Tibial artery (tissue), 4 donors: ENCODE results near the gene RPL38.

Experiments
- DNase-seq, 2 donors: peaks; one replicate each; pipeline ENCODE4 v3.0.0-alpha.2; 2019
- H3K27ac ChIP-seq, 2 donors: fragments of 200-600 bp; sonication (generic) in 1 of 2; 1 replicate in 1 of 2; 2 replicates in 1 of 2; pipeline ENCODE4 v1.5.1; 2018 to 2019; ENCODE audit warnings: mild to moderate bottlenecking in 1 of 2
- H3K27me3 ChIP-seq, 2 donors: fragments of 200-600 bp; sonication (generic) in 1 of 2; one replicate each; pipeline versions ENCODE4 v1.5.1 to v1.6.0; 2016 to 2019
- H3K36me3 ChIP-seq, 3 donors: fragments of 200-600 bp; sonication (generic) in 2 of 3; one replicate each; pipeline ENCODE4 v1.5.1; 2016 to 2019; ENCODE audit warnings: mild to moderate bottlenecking in 2 of 3
- H3K4me1 ChIP-seq, 4 donors: fragments of 200-600 bp; sonication (generic) in 2 of 4; 1 replicate in 3 of 4; 2 replicates in 1 of 4; pipeline ENCODE4 v1.5.1; 2016 to 2019
- H3K4me3 ChIP-seq, 2 donors: fragments of 200-600 bp; sonication (generic) in 1 of 2; 1 replicate in 1 of 2; 2 replicates in 1 of 2; pipeline ENCODE4 v1.5.1; 2018 to 2019; ENCODE audit warnings: mild to moderate bottlenecking in 2 of 2
- H3K9me3 ChIP-seq, 3 donors: fragments of 200-600 bp; sonication (generic) in 1 of 3; one replicate each; pipeline ENCODE4 v1.5.1; 2016 to 2019
- intact Hi-C: fragments of 100-400 bp; cut with DNase I; formaldehyde crosslinking; loops from one replicate; pipeline ENCODE4 v1.15.0; 2023; ENCODE audit warnings: low total_unique reads
- TF ChIP-seq, protein P1 (sequence below), 2 experiments: fragments of 200-600 bp in 1 of 2; fragments of 450-650 bp in 1 of 2; IDR thresholded peaks; one replicate each; pipeline ENCODE4 v1.5.1; 2017 to 2019; ENCODE audit warnings: antibody characterized with exemption in 2 of 2, mild to moderate bottlenecking in 1 of 2, moderate library complexity in 1 of 2

The RPL38 gene

DNA sequence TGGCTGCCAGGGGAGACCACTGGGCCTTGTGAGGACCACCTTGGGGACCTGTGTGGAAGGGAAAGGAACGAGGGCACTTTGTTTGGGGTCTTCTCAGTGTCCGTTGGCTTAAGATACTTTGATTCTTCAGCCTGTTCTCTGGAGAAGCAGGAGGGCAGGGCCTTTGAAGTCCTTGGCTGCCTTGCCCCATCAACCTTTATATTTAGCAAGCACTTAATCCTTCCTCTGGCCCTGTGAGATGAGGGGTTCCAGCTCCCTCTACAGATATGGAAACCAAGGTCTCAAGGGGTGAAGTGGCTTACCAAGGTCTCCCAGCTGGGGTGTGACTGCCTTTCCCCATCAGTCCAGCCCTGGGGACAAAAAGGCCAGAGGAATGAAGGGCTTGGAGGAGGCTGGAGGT lies 38.4 kb downstream of the RPL38 start:
- H3K4me1 ChIP-seq: peaks cover 0 to 12% (median 0%) of the 10 kb centered on the region in 4 donors
- no peaks in the 10 kb centered on the region for H3K9me3 ChIP-seq
- TF ChIP-seq, protein P1, sequence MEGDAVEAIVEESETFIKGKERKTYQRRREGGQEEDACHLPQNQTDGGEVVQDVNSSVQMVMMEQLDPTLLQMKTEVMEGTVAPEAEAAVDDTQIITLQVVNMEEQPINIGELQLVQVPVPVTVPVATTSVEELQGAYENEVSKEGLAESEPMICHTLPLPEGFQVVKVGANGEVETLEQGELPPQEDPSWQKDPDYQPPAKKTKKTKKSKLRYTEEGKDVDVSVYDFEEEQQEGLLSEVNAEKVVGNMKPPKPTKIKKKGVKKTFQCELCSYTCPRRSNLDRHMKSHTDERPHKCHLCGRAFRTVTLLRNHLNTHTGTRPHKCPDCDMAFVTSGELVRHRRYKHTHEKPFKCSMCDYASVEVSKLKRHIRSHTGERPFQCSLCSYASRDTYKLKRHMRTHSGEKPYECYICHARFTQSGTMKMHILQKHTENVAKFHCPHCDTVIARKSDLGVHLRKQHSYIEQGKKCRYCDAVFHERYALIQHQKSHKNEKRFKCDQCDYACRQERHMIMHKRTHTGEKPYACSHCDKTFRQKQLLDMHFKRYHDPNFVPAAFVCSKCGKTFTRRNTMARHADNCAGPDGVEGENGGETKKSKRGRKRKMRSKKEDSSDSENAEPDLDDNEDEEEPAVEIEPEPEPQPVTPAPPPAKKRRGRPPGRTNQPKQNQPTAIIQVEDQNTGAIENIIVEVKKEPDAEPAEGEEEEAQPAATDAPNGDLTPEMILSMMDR (IDR thresholded peaks at IDR 0.05): no peak
- intact Hi-C loops: no loop called here
- H3K4me3 ChIP-seq: no peak overlapping the region
- no peaks in the 10 kb centered on the region for H3K27me3 ChIP-seq
- no peak for DNase-seq
- H3K27ac ChIP-seq: no peak overlapping the region
- peaks cover 0 to 33% (median 9%) of the 10 kb centered on the region in 3 donors for H3K36me3 ChIP-seq

DNA sequence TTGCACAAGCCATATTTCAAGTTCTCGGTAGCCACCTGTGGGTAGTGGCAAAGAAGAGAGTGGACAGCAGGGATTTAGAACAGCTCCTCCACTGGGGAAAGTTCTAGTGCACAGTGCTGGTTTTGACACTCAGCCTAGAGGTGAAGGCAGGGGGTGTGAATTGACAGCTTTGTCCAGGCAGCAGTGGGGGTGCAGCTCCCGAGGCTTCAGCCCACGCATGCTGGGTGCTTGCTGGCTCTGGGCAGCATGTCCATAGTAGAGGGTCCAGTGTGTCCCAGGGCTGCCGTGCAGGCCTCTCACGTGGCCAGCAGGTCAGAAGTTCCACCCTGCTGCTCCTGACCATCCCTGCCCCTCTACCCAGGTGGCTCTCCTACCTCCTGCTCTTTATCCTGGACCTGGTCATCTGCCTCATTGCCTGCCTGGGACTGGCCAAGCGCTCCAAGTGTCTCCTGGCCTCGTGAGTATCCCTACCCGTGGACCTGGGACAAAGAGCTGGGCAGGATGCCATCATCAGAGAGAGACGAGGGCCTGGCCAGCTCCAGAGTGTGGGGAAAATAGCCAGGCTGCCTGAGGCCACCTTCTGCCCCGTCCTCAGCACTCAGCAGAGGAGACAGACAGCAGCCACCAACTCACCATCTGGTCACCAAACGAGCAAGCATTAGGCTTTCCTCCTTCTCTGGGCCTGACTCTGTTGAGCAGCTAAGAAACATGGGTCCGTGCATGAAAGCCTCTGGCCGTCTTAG lies 39.7 kb downstream of the RPL38 start:
- Histone ChIP-seq H3K27me3 (no peaks in the 10 kb centered on the region), H3K9me3 (no peaks in the 10 kb centered on the region), H3K27ac (no peak overlapping the region), H3K4me3 (no peak overlapping the region), H3K4me1 (peaks cover 0 to 12% (median 0%) of the 10 kb centered on the region in 4 donors), H3K36me3 (peaks cover 0 to 23% (median 0%) of the 10 kb centered on the region in 3 donors)
- intact Hi-C loops: no loop called here
- no peak for DNase-seq
- TF ChIP-seq, protein P1 (IDR thresholded peaks at IDR 0.05): no peak

DNA sequence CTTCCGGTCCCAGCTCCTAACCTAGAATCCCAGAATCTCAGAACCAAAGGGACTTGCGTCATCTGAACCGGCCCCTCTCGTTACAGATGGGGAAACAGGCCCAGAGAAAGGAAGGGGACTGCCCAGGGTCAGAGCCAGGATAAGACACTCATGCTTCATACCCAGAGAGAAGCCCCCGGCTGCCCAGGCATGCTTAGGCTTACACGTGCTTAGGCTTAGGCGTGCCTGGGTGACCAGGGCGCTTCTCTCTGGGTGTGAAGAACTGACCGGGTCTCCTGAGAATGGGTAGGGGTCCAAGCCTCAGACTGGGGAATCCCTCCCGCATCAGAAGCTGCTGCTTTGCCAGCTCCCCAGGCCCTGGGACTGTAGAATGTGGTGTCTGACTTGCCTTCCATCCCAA lies 40.6 kb downstream of the RPL38 start:
- intact Hi-C loops: no loop called here
- DNase-seq: no peak

DNA sequence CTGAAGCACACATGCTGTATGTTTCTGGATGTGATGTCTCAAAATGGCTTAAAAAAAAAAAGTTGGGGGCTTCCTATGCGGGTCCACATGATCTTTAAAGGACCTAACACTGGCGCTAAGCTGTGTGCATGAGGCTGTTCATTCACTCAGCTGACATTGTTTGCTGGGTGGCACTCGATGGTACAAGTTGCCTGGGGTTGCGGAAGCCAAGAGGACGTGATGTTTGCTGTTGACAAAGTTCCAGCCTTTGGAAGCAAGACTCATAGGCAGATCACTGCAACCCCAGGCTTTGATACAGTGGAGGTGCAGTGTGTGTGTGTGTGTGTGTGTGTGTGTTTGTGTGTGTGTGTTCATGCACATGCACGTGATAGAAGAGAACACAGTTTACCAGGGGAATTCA lies 41.1 kb downstream of the RPL38 start:
- H3K27me3 ChIP-seq: no peaks in the 10 kb centered on the region
- intact Hi-C loops: no loop called here
- DNase-seq: no peak
- TF ChIP-seq, protein P1 (IDR thresholded peaks at IDR 0.05): no peak
- no peak overlapping the region for H3K27ac ChIP-seq
- H3K4me1 ChIP-seq: peaks cover 0 to 12% (median 0%) of the 10 kb centered on the region in 4 donors
- H3K36me3 ChIP-seq: peaks cover 0 to 34% (median 0%) of the 10 kb centered on the region in 3 donors
- H3K9me3 ChIP-seq: no peaks in the 10 kb centered on the region
- no peak overlapping the region for H3K4me3 ChIP-seq

More for the DNA sequence above, 40.6 kb downstream of the RPL38 start:
- Histone ChIP-seq H3K36me3 (peaks cover 0 to 31% (median 0%) of the 10 kb centered on the region in 3 donors), H3K27me3 (no peaks in the 10 kb centered on the region), H3K27ac (no peak overlapping the region), H3K4me3 (no peak overlapping the region), H3K4me1 (peaks cover 0 to 12% (median 0%) of the 10 kb centered on the region in 4 donors), H3K9me3 (no peaks in the 10 kb centered on the region)
- TF ChIP-seq, protein P1 (IDR thresholded peaks at IDR 0.05): no peak

DNA sequence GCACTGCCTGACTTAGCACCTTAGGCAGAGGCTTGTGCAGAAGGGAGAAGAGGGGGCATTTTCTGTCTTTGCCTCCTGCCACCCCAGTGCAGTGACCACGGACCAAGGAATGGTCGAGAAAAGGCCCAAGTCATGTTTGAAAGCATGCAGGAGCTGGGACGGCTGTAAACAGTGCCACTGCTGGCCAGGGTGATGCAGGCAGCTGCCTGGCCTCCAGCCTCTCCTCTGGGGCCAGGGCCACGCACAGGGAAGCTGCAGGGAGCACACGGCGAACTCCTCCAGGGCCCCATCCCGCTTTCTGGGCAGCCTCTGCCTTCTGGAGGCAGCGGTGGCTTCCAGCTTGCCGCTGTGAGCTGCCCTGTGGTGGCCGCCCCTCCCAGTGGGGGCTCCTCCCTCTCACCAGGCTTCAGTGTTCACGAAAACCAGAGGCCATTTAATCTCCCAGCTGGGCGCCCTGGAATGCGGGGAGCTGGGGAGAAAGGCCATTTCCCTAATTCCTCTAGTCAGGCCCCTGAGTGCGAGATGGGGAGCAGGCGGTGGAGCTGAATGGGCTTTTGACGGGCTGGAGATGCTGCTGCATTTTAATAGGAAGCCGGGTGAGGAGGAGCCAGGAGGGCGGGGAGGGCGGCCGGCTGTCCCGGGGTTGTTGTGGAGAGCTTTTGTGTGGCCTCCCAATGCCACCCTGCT lies 41.8 kb downstream of the RPL38 start:
- Histone ChIP-seq H3K4me1 (peaks cover 0 to 12% (median 0%) of the 10 kb centered on the region in 4 donors), H3K27me3 (no peaks in the 10 kb centered on the region), H3K4me3 (no peak overlapping the region), H3K27ac (no peak overlapping the region), H3K36me3 (peaks cover 0 to 34% (median 0%) of the 10 kb centered on the region in 3 donors), H3K9me3 (no peaks in the 10 kb centered on the region)
- no peak for DNase-seq
- intact Hi-C loops: no loop called here
- TF ChIP-seq, protein P1 (IDR thresholded peaks at IDR 0.05): no peak
